ENCODE measurements around the gene MGMT. TPM values are rescaled to one million over a fixed set of nuclear protein-coding genes. Genes with fewer than 3 reads are reported as not detected.

MGMT gene
- total RNA-seq, 2 donors from 2014 or later: 18.3 to 25.5 TPM

- ATAC-seq (ENCODE audit: insufficient number of reproducible peaks, low FRiP score, low read depth): no peak
- Histone ChIP-seq H3K4me3 (no peak overlapping the region), H3K27me3 (replicated peaks; ENCODE audit: insufficient read depth) (no peaks in the 10 kb centered on the region), H3K36me3 (no peaks in the 10 kb centered on the region), H3K27ac (no peak overlapping the region), H3K9me3 (no peaks in the 10 kb centered on the region), H3K4me1 (ENCODE audit: control insufficient read depth in 1 of 2, low read depth in 2 of 2) (no peaks in the 10 kb centered on the region)
- no peak for DNase-seq (ENCODE audit: low spot score)
- TF ChIP-seq CTCF (IDR thresholded peaks at IDR 0.05): no peak
These were observed 26.2 kb upstream of the MGMT start for GRCh38 chr10:129440722-129441316.

- DNase-seq (ENCODE audit: low spot score) (no peak), ATAC-seq (ENCODE audit: insufficient number of reproducible peaks, low FRiP score, low read depth) (no peak)
- Histone ChIP-seq H3K9me3 (no peaks in the 10 kb centered on the region), H3K4me3 (no peak overlapping the region), H3K27ac (no peak overlapping the region), H3K36me3 (no peaks in the 10 kb centered on the region), H3K4me1 (ENCODE audit: control insufficient read depth in 1 of 2, low read depth in 2 of 2) (no peaks in the 10 kb centered on the region), H3K27me3 (replicated peaks; ENCODE audit: insufficient read depth) (no peaks in the 10 kb centered on the region)
- TF ChIP-seq CTCF (IDR thresholded peaks at IDR 0.05): no peak
These were observed 25.6 kb upstream of the MGMT start for GRCh38 chr10:129441372-129442009.

GRCh38 chr10:129442866-129443265 lies 24.2 kb upstream of the MGMT start:
- Histone ChIP-seq H3K4me1 (ENCODE audit: control insufficient read depth in 1 of 2, low read depth in 2 of 2) (no peaks in the 10 kb centered on the region), H3K27me3 (replicated peaks; ENCODE audit: insufficient read depth) (no peaks in the 10 kb centered on the region), H3K36me3 (no peaks in the 10 kb centered on the region), H3K4me3 (no peak overlapping the region), H3K27ac (no peak overlapping the region), H3K9me3 (no peaks in the 10 kb centered on the region)
- TF ChIP-seq CTCF (IDR thresholded peaks at IDR 0.05): no peak
- DNase-seq (ENCODE audit: low spot score): no peak
- ATAC-seq (ENCODE audit: insufficient number of reproducible peaks, low FRiP score, low read depth): no peak

- no peak for TF ChIP-seq CTCF (IDR thresholded peaks at IDR 0.05)
- Histone ChIP-seq H3K4me1 (ENCODE audit: control insufficient read depth in 1 of 2, low read depth in 2 of 2) (no peaks in the 10 kb centered on the region), H3K9me3 (no peaks in the 10 kb centered on the region), H3K4me3 (no peak overlapping the region), H3K36me3 (no peaks in the 10 kb centered on the region), H3K27me3 (replicated peaks; ENCODE audit: insufficient read depth) (no peaks in the 10 kb centered on the region), H3K27ac (no peak overlapping the region)
- ATAC-seq (ENCODE audit: insufficient number of reproducible peaks, low FRiP score, low read depth) (no peak), DNase-seq (ENCODE audit: low spot score) (no peak)
These were observed 22.7 kb upstream of the MGMT start for GRCh38 chr10:129444359-129444758.

- no peak for TF ChIP-seq CTCF (IDR thresholded peaks at IDR 0.05)
- Histone ChIP-seq H3K4me3 (no peak overlapping the region), H3K27ac (no peak overlapping the region), H3K27me3 (replicated peaks; ENCODE audit: insufficient read depth) (no peaks in the 10 kb centered on the region), H3K4me1 (ENCODE audit: control insufficient read depth in 1 of 2, low read depth in 2 of 2) (no peaks in the 10 kb centered on the region), H3K9me3 (no peaks in the 10 kb centered on the region), H3K36me3 (no peaks in the 10 kb centered on the region)
- DNase-seq (ENCODE audit: low spot score) (no peak), ATAC-seq (ENCODE audit: insufficient number of reproducible peaks, low FRiP score, low read depth) (no peak)
These were observed 21.4 kb upstream of the MGMT start for GRCh38 chr10:129445436-129446182.
